GM19023 (cell line): ENCODE measurements around the gene GMEB2.
"Not testable (repeated sequence)": the region's sequence is repeated elsewhere in the genome, so short reads cannot be mapped to it uniquely, and the experiment has no call there.

ENCODE experiments used
- ATAC-seq: cut with Tn5 transposase; IDR thresholded peaks from one replicate; pipeline ENCODE4 v1.9.1; 2021; ENCODE audit warnings: mild to moderate bottlenecking, moderate library complexity; ENCODE audit not compliant: unreplicated experiment

GMEB2 gene

DNA sequence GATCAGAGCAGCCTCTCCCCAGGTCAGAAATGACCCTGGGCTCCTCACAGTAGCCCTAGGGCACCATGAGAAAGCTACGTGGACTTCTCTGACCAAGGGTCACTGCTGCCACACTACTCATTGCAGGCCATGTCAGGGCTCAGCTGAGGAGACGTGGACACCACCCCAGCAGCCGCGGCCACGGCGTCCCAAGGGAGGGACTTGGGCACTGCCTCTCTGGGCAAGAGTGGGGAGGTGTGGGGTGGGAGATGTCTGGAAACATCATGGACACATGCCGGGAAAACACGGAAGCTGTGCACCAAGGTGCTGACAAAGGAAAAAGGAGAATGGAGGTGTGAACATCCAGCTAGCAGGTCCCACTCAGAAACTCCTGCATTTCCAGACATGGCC, 9.0 kb downstream of the GMEB2 start:
- ATAC-seq, result no peak

DNA sequence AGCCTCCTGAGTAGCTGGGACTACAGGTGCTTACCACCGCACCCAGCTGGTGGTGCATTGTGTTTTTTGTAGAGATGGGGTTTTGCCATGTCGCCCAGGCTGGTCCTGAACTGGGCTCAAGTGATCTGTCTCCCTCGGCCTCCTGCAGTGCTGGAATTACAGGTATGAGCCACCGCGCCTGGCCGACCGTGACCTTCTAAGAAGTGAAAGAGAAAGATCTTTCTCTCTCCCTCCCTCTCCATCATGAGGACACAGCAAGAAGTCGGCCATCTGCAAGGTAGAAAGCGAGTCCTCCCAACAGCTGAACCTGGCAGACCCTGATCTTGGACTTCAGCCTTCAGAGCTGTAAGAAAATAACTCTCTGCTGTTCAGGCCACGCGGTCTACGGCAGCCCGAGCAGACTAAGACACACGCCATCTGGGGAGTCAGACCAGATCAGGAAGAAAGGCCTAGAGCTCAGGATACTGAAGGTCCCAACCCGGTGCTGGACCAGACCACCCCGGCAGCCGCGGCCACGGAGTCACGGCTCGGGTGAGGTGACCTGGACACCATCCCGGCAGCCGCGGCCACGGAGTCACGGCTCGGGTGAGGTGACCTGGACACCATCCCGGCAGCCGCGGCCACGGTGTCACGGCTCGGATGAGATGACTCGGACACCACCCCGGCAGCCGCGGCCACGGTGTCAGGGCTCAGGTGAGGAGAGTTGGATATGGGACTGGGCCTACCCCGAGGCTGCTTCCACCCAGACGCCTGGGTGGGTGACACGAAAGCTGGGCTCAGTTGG, 9.6 kb downstream of the GMEB2 start:
- ATAC-seq, result no peak

DNA sequence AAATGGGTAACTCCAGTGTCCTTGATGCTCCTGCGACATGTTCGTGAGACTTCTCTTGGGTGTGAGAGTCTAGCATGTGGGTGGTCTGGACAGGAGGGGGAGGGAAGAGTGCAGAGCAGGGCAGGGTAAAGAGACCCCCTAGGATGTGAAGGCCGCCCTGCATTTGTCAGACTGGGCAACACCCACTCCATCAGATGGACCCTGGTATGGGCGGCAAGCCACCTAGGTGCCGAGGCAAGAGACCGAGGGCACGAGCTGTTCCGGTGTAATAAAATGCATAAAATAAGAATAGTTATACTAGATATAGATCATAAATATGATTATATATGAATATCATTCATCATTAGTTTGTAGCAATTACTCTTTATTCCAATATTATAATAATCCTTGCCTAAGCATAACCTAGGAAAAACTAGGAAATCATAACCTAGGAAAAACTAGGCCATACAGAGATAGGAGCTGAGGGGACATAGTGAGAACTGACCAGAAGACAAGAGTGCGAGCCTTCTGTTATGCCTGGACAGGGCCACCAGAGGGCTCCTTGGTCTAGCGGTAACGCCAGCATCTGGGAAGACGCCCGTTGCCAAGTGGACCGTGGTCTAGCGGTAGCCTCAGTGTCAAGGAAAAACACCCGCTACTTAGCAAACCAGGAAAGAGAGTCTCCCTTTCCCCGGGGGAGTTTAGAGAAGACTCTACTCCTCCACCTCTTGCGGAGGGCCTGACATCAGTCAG, 12.9 kb downstream of the GMEB2 start:
- not testable (repeated sequence) for ATAC-seq

DNA sequence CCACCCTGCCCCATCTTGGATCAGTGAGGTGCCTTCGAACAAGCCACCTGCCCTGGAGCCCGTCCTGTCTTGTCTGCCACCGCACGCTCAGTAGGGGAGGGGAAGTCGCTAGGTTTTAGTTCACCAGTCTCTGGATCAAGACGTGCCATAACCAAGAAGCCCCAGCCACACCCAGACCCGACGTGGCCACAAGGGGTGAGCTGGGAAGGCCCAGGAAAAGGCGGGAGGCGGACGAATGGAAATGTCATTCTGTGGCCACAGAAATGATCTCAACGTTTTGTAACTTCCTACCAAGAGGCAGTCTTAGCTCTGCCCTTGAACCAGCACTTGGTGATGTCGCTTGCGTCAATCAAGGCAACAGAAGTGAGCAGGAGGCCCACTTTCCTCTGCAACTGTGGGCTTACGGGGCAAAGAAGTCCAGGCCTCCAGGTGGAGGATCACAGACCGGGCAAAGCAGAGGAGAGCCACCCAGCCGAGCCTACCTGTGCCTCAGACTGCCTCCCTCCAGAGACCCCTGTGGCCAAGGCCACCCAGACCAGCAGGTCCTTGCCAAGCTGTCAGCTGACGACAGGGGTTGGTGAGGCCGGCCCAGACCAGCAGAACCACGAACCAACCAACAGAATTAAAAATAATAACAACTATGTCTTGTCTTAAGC, 14.5 kb downstream of the GMEB2 start:
- no peak for ATAC-seq

DNA sequence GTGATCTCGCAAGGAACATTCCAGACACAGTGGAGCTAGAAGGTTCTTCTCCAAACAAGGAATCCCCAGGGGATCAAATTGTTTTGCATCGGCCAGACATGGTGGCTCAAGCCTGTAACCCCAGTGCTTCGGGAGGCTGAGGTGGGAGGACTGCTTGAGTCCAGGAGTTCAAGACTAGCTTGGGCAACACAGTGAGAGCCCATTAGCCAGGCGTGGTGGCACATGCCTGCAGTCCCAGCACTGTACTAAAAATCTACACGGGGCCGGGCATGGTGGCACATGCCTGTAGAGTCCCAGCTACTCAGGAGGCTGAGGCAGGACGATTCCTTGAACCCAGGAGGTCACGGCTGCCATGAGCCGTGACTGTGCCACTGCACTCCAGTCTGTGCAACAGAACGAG, 15.3 kb downstream of the GMEB2 start:
- no peak for ATAC-seq

DNA sequence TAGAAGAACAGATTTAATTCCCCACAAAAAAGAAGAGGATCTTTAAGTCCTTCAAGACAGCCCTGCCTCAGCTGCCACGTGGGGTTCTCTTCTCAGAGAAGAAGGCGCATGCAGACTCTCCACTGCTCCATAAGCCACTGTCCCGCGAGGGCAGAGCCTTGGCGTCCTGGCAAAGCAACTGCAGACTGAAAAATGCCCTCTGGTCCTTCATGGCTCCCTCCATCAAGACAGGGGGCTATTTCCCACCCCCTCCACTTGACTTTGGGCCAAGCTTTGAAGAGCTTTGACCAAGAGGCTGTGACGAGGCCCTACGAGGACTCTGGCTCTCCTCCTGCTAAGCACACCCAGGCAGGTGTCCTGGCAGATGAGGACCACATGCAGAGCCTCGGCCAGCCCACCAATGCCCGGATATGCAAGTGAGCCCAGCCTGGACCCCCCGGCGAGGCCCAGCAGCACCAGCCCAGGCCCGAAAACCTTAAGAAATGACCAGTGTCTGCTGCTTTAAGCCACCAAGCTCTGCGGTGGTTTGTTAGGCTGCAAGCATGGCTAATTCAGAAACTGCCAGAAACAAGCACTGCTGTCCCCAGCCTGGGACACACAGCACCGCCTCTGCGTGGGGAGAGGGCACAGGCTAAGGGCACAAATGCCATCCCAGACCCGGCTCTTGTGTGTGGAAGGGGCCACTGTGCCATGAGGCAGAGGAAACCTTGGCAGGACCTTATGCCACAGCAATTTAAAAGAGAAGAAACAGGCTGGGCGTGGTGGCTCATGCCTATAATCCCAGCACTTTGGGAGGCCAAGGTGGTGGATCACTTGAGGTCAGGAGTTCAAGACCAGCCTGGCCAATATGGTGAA, 16.1 kb downstream of the GMEB2 start:
- no peak for ATAC-seq

DNA sequence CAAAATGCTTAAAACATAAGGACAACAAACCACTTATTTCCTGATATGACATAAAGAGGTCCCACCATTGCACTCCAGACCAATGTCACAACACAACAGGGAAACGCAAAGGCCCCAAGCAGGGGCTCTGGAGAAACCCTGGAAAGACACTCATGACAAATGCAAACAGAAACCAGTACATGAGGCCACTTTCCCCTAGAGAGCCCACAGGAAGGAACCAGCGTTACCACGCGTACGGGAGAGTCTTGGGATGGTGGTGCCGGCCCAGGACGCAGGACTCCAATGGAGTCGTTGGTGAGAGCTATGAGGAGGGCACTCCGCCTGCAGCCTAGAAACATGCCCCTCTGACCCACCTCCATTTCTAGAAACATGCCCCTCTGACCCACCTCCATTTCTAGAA, 20.2 kb downstream of the GMEB2 start:
- ATAC-seq, result no peak

DNA sequence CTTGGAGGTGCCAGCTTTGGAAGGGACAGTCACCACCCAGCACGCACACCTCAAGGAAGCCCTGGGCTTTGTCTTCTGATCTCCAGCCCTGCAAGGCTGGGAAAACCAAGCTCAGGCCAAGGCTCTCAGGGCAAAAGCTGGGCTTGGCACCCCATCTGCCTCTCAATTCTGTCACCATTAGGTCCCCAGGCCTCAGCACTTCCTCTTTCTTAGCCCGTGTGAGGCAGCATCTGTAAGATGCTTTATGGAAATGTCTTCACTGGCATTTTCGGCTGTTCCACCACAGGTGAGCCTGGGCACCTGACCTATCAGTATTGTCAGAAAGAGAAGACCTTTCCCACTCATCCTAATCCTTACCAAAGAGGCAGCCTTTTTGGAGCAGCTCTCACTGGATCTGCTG, 24.6 kb downstream of the GMEB2 start:
- no peak for ATAC-seq

DNA sequence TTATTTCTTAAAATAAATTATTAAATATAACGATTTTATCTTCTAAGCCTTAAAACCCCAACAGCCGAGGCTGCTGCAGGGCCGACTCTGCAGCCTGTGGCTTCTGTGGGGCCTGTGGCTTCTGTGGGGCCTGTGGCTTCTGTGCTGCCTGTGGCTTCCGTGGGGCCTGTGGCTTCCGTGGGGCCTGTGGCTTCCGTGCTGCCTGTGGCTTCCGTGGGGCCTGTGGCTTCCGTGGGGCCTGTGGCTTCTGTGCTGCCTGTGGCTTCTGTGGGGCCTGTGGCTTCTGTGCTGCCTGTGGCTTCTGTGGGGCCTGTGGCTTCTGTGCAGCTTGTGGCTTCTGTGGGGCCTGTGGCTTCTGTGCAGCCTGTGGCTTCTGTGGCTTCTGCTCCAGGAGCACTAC, 25.2 kb downstream of the GMEB2 start:
- not testable (repeated sequence) for ATAC-seq

DNA sequence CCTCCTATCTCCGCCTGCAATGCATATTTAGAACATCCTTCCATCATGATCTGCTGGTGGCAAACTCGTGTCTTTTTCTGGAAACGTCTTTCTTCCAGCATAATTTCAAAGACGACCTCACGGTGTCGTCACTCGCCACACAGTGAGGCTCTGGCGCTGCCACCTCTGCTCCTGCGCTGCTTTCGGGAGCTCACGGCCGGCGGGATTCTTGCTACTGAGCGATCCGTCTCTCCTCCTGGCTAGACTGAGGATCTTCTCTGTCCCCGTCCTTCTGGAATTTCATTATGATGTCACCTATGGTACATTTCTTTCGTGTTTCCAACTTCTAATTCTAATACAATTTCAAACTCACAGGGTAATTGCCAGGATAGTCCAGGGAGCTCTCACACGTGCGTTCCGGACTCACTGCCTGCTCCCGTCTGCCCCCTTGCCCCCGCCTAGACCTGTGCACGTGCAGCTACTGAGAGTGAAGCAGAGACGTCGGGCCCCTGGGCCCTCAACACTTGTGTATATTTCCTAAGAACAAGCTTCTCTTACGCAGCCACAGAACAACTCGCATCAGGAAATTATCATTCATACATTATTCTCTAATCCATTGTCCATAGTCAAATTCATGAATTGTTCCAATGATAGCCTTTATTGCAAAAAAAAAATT, 27.4 kb downstream of the GMEB2 start:
- no peak for ATAC-seq

DNA sequence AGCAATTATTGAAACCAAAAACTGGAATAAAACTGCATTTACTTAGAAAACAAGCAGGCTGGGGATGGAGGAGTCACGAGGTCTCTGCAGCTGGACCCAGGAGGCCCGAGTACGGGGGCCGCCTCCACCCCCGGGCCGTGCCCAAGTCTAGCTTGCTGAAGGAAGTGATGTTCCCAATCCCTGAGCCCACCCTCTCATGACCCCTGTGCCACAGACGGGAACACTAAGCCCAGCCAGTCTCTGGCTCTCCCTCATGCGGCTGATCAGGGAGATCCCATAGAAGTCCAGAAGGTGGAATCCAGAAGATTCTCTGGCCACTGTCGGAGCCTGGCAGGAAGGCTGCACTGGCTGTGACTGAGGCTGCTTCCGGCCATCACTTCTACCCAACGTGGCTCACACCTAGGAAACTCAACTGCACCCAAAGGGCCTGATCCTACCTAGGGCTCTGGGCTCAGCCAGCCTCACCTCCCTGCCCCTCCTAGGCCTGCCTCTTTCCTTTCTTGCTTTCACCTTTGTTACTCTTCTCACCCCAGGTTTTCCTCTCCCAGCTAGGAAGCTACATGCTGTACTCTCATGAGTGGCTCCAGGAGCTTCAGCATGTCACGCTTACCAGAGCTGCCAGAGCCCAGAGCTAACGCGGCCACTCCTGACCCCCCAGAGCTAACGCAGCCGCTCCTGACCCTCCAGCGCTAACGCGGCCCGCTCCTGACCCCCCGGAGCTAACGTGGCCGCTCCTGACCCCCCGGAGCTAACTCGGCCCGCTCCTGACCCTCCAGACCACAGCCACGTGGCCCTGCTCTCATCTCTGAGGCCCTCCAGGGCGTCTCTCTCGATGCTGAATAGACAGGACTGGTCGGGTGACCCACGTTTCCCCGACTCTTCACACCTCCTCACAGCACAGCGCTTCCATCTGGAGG, 28.2 kb downstream of the GMEB2 start:
- no peak for ATAC-seq

DNA sequence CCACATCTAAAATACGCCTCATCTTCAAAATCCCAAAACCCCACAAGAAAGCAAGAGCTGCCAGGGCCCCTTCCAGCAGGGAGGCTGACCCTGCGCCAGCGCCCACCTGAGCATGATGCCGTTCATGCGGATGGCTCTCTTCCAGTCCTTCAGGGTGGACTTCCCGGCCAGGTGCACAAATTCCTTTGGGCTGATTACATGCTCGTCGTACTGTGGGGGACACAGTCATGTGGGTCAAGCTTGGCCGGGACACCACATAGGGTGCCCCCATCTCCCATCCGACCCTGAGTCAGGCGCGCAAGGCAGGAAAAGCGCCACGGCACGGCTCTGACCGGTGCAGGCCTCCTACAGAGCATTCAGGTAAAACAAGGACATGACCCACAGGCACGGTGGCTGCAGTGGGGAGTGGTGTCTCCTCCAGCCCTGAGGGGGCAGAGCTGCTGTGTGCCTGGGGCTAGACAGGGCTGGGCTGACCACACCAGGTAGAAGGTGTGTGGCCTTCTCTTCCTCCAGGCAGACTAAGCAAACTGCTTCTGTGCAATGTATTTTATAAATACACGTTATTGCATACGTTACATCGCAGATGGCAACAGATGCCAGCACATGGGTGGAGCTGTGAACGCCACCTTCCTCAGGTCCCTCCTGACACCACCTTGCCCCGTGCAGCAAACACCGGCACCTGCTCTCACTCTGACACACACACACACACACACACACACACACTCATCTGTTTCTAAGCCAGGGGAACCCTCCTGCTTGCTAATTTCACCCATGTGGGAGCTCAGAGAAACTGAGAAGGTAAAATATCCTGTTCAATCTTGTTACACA, 29.0 kb downstream of the GMEB2 start:
- ATAC-seq, result no peak

DNA sequence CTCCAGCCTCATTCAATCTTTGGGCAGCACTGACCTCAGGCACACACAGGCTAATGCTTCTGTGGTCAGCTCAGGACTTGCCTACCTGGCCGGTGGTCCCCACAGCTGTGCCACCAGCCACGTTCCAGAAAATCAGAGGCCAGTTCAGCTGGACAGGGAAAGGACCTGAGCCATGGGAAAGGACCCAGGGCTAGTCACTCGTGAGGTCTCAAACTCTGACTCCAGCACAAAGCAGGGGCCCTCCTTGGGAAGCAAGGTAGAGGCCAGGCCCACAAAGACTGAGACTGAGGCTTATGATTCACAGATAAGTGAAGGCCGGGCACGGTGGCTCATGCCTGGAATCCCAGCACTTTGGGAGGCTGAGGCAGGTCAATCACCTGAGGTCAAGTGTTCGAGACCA, 30.5 kb downstream of the GMEB2 start:
- no peak for ATAC-seq

DNA sequence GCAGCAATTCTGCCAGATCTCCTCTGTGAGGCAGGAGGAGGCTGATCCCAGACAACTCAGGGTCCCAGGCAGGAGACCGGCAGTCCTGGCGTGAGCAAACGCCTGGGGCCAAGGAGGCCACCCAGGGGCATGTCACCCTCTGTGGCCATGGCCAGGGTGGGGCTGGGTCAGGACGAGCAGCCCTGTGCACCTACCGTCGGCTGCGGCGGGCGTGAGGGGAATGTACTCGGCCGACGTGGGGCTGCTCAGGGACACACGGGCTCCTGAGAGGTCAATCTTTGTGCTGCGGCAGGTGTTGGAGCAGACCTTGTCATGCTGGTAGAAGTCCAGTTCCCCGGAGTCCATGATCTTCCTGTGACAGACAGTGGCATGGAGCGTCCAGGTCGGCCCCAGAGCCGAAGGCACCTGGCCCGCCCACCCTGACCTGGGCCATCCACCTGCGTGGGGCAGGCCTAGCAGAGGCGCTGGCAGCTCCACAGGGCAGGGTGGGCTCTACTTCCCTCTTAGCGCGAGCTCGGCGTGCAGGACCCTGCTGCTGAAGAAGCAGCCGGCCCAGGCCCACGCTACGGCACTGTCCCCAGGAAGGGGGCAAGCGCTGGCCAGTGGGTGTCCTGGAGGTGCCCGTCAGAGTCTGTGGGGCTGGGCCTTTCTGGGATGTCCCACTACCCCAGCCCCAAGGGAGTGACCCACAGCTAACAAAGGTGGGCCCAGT, 31.3 kb downstream of the GMEB2 start:
- ATAC-seq, result no peak

DNA sequence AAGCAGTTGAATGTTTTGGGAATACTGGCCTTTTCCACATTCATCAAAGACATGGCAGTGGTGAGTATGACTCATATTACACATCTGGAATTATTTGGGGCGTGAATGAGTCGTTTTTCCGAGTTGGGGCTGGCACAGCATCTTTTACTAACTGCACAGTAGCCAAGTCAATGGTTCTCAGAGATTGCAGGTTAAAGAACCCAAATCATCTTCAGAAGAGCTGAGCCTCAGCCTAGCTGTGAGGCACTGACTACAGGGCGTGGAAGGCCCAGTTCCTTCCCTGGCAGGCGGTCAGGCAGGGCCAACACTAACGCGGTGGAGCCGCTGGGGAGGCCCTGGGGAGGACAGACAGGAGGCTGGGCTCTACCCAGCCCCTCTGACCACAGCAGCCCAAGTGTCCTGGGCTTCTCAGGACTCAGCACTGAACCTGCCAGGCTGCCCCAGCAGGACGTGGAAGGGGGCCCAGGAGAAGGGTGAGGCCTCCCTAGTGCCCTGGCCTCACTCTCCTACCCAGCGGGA, 32.8 kb downstream of the GMEB2 start:
- no peak for ATAC-seq

DNA sequence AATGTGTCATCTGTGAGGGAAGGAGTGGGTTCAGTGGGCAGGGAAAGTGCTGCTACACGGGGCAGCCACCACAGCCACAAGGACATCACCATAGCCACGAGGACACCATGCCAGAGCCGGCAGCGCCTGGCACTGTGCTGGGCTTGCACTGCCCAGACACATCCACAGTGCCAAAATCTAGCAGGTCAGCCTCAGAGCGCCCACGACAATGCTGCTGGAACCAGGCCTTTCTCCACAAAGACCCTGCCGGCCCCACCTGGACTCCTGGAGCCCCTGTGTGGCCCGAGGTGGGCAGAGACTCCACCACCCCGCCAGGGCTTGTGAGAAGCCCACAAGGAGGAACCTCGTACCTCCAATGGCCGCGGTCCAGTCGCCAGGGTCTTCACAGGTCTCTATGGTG, 34.2 kb downstream of the GMEB2 start:
- ATAC-seq, result no peak

DNA sequence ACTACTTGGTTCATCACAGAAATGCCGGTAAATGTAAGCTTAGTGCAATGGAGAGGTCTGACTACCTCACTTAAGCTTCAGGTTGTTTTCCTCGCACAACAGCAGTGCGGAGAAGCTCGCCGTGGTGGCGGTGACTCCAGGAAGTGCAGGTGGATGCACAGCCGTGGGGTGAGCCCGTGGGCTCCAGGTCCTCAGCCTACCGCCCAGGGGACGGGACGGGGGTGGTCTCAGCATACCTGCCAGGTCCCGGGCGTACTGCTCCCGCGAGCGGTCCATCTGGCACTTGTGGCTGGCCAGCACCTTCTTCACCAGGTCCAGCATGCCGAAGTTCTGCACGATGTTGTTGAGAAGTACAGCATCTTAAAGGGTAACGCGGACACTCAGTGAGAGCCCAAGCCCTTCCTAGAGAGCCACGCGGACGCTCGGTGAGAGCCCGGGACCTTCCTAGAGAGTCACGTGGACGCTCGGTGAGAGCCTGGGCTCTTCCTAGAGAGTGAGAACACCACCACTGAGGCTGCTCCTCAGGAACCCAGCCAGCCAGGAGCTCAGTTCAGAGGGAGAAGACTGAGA, 35.0 kb downstream of the GMEB2 start:
- ATAC-seq, result no peak
